Mucosa of descending colon (tissue), 3 donors: ENCODE results near the gene TTLL3. TPM values are rescaled to one million over a fixed set of nuclear protein-coding genes. Genes with fewer than 3 reads are reported as not detected.

Experiments
- ATAC-seq: fragments of 200-7000 bp; cut with Tn5 transposase; one replicate; pipeline ENCODE4 v1.9.1; 2020; ENCODE audit warnings: mild to moderate bottlenecking, moderate library complexity
- DNase-seq, 3 donors: peaks; one replicate each; pipeline ENCODE4 v3.0.0-alpha.2; 2020
- H3K36me3 ChIP-seq: fragments of 200-600 bp; one replicate; pipeline ENCODE4 v1.8.0; 2021; ENCODE audit warnings: low read depth, mild to moderate bottlenecking
- H3K4me1 ChIP-seq: fragments of 200-600 bp; one replicate; pipeline ENCODE4 v1.8.0; 2021; ENCODE audit warnings: low read depth, mild to moderate bottlenecking
- H3K4me3 ChIP-seq: fragments of 200-600 bp; one replicate; pipeline ENCODE4 v1.8.0; 2021; ENCODE audit warnings: mild to moderate bottlenecking
- H3K9me3 ChIP-seq: fragments of 200-600 bp; one replicate; pipeline ENCODE4 v1.8.0; 2021; ENCODE audit warnings: mild to moderate bottlenecking
- CTCF ChIP-seq: fragments of 200-600 bp; IDR thresholded peaks from one replicate; pipeline ENCODE4 v1.8.0; 2022; ENCODE audit warnings: antibody characterized with exemption, mild to moderate bottlenecking
- intact Hi-C, 2 donors: fragments of 100-400 bp; cut with DNase I in 1 of 2; cut with micrococcal nuclease in 1 of 2; formaldehyde crosslinking; loops; one replicate each; pipeline versions ENCODE4 v1.11.0 to v1.11.1; 2022; cut with DNase I, micrococcal nuclease
- total RNA-seq, 3 donors: library from RNA; stranded (reverse); fragmentation: NEBNext Ultra II Directional in 2 of 3; extraction: Animal tissue kit (Norgen Biotek cat#: 25700) in 2 of 3; gene quantifications; one replicate each; pipeline versions ENCODE4 v1.2.1 to v1.2.4, GENCODE V29; 2021 to 2023
- donor health status: DM: no; HTN: no; CAD: no; lungs with moderate emphysema.
- donor health status: DM: no; HTN: no; CAD: no.
- donor health status: DM: no; HTN: yes; CAD: no.

The TTLL3 gene
- total RNA-seq, 3 donors from 2014 or later = 37.0 to 63.9 (median 47.7) TPM

- H3K36me3 ChIP-seq = no peaks in the 10 kb centered on the region
- ATAC-seq (peak; percentile 99), DNase-seq (peak in 2 of 3 donors; percentile 30 to 49)
- no peaks in the 10 kb centered on the region for H3K4me1 ChIP-seq
- intact Hi-C loops = no loop called here
- no peak for TF ChIP-seq CTCF
- no peaks in the 10 kb centered on the region for H3K9me3 ChIP-seq
- H3K4me3 ChIP-seq = no peak overlapping the region
Measured at GRCh38 chr3:9878700-9879099, 68.6 kb downstream of the TTLL3 start.

- Histone ChIP-seq H3K9me3 (no peaks in the 10 kb centered on the region), H3K4me3 (no peak within 1 kb of the TSS), H3K36me3 (no peaks in the 10 kb centered on the region), H3K4me1 (no peaks in the 10 kb centered on the region)
- DNase-seq (no peak), ATAC-seq (no peak)
- intact Hi-C loops = no loop called here
- no peak for TF ChIP-seq CTCF
Measured at GRCh38 chr3:9879830-9880549, 69.9 kb downstream of the TTLL3 start, which contains the start of gene CIDEC. Gene CIDEC, minus strand, starts transcription at chr3:9880253. Its CDS starts 1,767 bp downstream, at chr3:9878486.

GRCh38 chr3:9881441-9881840 is 71.4 kb downstream of the TTLL3 start:
- Histone ChIP-seq H3K4me1 (no peaks in the 10 kb centered on the region), H3K4me3 (no peak overlapping the region), H3K9me3 (no peaks in the 10 kb centered on the region), H3K36me3 (no peaks in the 10 kb centered on the region)
- intact Hi-C loops = no loop called here
- no peak for TF ChIP-seq CTCF
- DNase-seq (no peak), ATAC-seq (no peak)

GRCh38 chr3:9883706-9884554 is 73.9 kb downstream of the TTLL3 start:
- intact Hi-C loops = no loop called here
- DNase-seq = no peak
- Histone ChIP-seq H3K4me1 (no peaks in the 10 kb centered on the region), H3K4me3 (no peak overlapping the region), H3K9me3 (no peaks in the 10 kb centered on the region), H3K36me3 (no peaks in the 10 kb centered on the region)
- ATAC-seq = no peak
- TF ChIP-seq CTCF = no peak

GRCh38 chr3:9884555-9885165 is 74.6 kb downstream of the TTLL3 start:
- no peaks in the 10 kb centered on the region for H3K4me1 ChIP-seq
- no peak for TF ChIP-seq CTCF
- no peaks in the 10 kb centered on the region for H3K9me3 ChIP-seq
- intact Hi-C loops = no loop called here
- H3K36me3 ChIP-seq = no peaks in the 10 kb centered on the region
- peak in 1 of 3 donors; percentile 35 for DNase-seq
- ATAC-seq = peak; percentile 98
- H3K4me3 ChIP-seq = no peak overlapping the region

Other genes with a start within 250 kb of the TTLL3 start
- 10 to 100 TPM; 35.3 to 43.3 (median 36.5) TPM for gene MTMR14, start 160.8 kb upstream of the TTLL3 start, total RNA-seq
- under 1 TPM in 1 of 3 donors, not detected in 2; 0.70 TPM for gene CPNE9, start 106.4 kb upstream of the TTLL3 start, total RNA-seq
- gene BRPF1, start 78.5 kb upstream of the TTLL3 start, total RNA-seq = 10 to 100 TPM; 14.3 to 23.7 (median 15.6) TPM
- gene OGG1, start 60.3 kb upstream of the TTLL3 start, total RNA-seq = 10 to 100 TPM; 23.3 to 33.0 (median 28.6) TPM
- 10 to 100 TPM in 2 of 3 donors, 1 to 10 TPM in 1; 5.7 to 35.8 (median 10.1) TPM for gene CAMK1, start 40.3 kb upstream of the TTLL3 start, total RNA-seq
- gene TADA3, start 17.8 kb upstream of the TTLL3 start, total RNA-seq = 10 to 100 TPM; 63.0 to 66.1 (median 63.2) TPM
- 100 to 1,000 TPM; 154 to 219 (median 212) TPM for gene ARPC4, start 17.2 kb upstream of the TTLL3 start, total RNA-seq
- gene RPUSD3, start 33.7 kb downstream of the TTLL3 start, total RNA-seq = 10 to 100 TPM; 26.1 to 35.6 (median 28.6) TPM
- gene CIDEC, start 70.0 kb downstream of the TTLL3 start, total RNA-seq = 10 to 100 TPM; 10.4 to 49.0 (median 14.9) TPM
- gene JAGN1, start 80.3 kb downstream of the TTLL3 start, total RNA-seq = 10 to 100 TPM; 29.6 to 41.5 (median 36.6) TPM
- 100 to 1,000 TPM in 1 of 3 donors, 10 to 100 TPM in 2; 41.8 to 116 (median 82.8) TPM for gene IL17RE, start 92.6 kb downstream of the TTLL3 start, total RNA-seq
- gene IL17RC, start 106.8 kb downstream of the TTLL3 start, total RNA-seq = 10 to 100 TPM; 36.1 to 45.6 (median 44.0) TPM
- gene CRELD1, start 123.6 kb downstream of the TTLL3 start, total RNA-seq = 10 to 100 TPM; 16.7 to 54.1 (median 29.3) TPM
- 1 to 10 TPM; 1.0 to 1.8 (median 1.2) TPM for gene PRRT3, start 142.1 kb downstream of the TTLL3 start, total RNA-seq
- gene EMC3, start 176.6 kb downstream of the TTLL3 start, total RNA-seq = 10 to 100 TPM; 61.2 to 75.5 (median 74.6) TPM
- 10 to 100 TPM in 1 of 3 donors, 1 to 10 TPM in 2; 3.8 to 12.9 (median 5.4) TPM for gene FANCD2, start 216.2 kb downstream of the TTLL3 start, total RNA-seq